Globus pallidus (tissue), 1 donor: ENCODE results near the gene RABEPK.
"Not testable (repeated sequence)": the region's sequence is repeated elsewhere in the genome, so short reads cannot be mapped to it uniquely, and the experiment has no call there.

ENCODE experiments used
- DNase-seq: peaks from one replicate; pipeline ENCODE4 v3.0.0-alpha.2; 2015; ENCODE audit warnings: low spot score

RABEPK gene, protein sequence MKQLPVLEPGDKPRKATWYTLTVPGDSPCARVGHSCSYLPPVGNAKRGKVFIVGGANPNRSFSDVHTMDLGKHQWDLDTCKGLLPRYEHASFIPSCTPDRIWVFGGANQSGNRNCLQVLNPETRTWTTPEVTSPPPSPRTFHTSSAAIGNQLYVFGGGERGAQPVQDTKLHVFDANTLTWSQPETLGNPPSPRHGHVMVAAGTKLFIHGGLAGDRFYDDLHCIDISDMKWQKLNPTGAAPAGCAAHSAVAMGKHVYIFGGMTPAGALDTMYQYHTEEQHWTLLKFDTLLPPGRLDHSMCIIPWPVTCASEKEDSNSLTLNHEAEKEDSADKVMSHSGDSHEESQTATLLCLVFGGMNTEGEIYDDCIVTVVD

DNA sequence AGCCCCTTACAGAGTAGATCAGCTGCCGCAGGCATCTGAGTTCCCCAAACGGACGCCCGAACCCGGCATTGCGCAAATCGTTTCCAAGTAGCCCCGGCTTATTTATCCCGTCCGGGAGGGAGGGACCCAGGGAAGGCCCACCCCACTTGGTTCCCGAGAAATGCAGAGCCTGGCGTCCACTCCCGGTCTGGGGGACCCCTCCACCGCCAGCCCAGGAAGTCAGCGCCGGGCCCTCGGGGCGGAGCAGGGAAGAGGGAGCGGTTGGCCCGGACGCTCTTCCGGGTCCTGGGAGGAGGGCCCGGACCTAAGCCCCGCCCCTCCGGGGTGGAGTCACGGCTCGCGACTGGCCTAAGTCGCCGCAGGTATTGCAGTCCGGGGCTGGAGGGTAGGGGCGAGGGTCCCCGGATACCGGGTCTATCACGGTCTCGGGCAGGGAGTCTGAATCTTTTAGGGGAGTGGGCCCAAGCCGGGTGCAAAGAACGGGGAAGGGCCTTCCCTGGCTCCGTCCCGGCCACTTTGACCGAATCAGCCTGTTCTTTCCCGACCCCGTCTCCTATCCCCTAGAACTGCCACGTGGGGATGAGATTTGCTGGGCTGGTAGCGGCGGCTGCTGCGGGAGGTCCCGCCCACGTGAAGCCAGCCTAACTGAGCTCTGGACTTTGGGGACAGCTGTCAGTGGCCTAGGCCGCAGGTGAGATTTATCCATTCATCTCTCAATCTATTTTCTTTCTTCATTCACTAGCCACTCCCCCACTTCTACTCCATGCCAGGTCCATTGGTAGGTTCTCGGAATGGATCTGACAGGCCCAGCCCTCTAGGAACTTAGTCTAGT lies at the start of gene RABEPK:
TSS of gene RABEPK (plus strand) at position 327 of the 832 bp plus-strand sequence. CDS start 2,472 bp downstream, outside the sequence.
- peak; percentile 93 for DNase-seq

DNA sequence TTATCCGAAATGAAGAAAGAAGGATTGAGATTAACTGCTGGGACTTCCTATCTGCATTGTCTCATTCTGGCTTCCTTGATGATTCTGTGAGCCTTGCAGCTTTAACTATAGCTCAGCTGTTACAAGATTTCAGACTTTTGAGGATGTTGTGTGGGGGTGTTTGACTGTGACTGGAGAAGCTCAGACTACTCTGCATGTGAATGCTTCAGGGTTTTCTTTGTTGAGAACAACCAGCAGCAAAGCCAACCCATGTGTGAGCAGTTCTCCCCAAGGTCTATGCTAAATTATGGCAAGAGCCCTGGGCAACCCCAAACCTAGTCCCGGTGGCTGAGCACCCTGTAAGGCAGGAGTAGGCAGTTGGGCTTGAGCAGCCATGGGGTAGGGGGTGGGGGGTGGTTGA lies 48.6 kb upstream of the RABEPK start:
- no peak for DNase-seq

DNA sequence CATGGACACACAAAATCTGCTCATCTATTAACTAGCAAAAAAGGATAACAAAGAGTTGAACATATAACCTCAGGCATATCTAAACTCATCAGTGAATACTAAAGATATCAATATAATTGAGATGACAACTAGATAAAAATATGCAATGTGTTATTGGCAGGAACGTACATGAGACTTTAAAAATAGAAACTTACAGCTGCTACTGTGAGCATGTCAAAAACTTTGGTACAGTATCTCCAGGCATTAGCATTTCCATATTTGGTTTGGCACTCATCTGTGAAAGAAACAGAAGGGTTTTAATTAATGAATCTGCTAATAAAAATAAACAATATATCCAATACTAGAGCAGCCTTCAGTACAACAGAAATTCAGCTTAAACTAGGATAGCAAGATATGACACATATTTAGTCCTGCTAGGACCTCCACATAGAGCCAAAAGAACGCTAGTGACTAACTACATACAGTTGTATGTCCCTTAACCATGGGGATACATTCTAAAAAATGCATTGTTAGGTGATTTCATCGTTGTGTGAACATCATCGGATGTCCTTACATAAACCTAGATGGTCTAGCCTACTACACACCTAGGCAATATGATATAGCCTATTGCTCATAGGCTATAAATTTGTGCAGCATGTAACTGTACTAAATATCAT lies 46.5 kb upstream of the RABEPK start:
- no peak for DNase-seq

DNA sequence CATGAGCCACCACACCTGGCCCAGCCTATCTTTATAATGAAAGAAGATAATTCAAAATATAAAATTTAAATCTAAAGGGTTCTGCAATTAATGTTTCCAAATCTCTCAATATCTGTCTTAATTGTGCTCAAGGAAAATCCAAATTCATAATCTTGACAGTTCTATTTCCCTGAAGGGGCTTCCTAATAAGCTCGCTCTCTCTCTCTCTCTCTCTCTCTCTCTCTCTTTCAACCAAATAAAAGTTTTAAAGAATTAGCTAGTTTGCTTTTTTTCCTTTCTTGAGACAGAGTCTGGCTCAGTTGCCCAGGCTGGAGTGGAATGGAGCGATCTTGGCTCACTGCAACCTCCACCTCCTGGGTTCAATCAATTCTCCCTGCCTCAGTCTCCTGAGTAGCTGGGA lies 43.8 kb upstream of the RABEPK start:
- DNase-seq, result no peak

DNA sequence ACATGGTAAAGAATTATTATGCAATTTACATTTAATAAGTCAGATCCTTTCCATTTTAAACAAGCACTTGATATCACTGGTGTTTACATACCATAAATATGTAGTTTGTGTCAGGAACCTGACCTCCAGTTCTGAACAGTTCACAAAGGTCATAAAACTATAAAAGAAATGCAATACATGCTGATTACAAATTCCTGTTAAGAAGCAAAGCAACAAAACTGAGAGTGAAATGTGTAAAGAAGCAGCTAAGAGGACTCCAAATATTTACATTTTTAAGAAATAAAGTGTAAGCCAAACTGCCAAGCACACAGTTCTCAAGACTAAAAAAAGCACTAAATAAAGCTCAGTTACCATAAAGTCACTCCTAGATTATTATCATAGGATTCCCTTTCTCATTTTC lies 39.6 kb upstream of the RABEPK start:
- DNase-seq, result no peak

DNA sequence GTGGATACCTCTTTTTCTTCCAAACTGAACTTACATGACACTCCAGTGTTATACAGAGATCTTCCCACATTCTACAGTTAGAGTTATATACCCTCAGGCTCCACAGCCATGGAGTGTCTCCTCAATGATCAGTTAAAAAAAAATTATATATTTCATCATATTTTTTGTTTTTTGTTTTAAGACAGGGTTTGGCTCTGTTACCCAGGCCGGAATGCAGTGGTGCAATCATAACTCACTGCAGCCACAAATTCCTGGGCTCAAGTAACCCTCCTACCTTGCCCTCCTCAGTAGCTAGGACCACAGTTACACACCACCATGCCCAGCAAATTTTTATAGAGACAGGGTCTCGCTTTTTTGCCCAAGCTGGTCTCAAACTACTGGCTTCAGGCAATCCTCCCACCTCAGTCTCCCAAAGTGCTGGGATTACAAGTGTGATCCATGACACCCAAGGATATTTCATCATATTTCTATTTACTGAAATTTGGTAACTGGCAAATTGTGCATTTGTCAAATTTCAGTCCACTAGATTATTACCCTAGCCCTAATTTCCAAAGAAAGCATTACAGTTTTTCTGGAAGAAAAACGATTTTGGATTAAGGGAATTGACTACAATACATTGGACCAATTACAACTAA lies 38.9 kb upstream of the RABEPK start:
- DNase-seq, result no peak

DNA sequence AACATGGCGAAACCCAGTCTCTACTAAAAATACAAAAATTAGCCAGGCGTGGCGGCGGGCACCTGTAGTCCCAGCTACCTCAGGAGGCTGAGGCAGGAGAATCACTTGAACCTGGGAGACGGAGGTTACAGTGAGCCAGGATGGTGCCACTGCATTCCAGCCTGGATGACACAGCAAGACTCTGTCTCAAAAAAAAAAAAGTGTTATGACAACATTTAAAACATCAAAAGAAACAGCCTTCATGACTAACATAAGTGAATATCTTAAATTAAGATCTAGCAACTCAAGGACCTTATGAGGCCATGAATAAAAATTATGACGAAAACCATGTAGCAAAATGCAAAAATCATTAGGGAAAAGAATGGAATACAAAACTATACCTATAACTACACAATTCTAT lies 37.5 kb upstream of the RABEPK start:
- not testable (repeated sequence) for DNase-seq

DNA sequence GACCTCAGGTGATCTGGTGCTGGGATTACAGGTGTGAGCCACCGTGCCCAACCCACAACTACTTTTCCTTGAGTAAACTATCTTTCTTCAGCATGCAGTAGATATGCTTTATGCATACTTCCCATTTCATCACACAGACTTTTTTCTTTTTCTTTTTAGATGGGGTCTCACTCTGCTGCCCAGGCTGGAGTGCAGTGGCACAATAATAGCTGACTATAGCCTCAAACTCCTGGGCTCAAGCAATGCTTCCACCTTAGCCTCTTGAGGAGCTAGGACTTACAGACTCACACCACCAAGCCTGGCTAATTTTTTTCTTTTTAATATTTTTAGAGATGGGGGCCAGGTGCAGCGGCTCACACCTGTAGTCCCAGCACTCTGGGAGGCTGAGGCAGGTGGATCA lies 33.6 kb upstream of the RABEPK start:
- no peak for DNase-seq

DNA sequence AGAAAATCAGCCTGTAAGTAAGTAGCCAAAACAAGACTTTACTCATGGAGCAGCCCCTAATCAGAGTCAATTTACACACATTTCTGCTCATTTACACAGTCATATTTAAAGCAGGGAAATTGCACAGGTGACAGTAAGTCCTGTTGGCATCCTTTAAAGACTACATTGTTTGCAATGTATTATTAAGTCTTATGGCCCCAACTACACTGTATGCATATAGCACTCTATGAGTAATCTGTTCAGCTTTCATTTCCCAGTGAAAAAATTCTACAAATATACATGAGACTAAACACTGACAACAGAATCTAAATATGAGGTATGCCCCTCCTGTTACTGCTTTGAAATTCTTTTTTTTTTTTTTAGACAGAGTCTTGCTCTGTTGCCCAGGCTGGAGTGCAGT lies 30.4 kb upstream of the RABEPK start:
- no peak for DNase-seq

DNA sequence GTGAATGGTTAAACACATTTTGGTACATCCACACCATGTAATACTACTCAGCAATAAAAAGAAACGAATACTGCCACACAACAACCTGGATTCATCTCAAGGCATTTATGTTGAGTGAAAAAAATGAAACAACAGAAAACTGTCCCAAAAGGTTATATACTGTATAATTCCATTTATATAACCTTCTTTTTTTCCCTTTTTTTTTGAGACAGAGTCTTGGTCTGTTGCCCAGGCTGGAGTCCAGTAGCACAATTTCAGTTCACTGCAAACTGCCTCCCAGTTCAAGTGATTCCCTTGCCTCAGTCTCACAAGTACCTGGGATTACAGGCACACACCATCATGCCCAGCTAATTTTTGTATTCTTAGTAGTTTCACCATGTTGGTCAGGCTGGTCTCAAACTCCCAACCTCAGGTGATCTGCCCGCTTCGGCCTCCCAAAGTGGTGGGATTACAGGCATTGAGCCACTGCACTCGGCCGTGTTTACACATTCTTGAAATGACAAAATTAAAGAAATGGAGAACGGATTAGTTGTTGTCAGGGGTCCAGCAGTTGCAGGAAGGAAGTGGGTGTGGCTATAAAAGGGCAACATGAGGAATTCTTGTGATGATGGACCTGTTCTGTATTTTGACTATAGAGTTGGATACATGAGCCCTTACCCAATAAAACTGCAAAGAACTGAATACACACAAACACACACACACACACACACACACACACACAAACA lies 28.1 kb upstream of the RABEPK start:
- no peak for DNase-seq

DNA sequence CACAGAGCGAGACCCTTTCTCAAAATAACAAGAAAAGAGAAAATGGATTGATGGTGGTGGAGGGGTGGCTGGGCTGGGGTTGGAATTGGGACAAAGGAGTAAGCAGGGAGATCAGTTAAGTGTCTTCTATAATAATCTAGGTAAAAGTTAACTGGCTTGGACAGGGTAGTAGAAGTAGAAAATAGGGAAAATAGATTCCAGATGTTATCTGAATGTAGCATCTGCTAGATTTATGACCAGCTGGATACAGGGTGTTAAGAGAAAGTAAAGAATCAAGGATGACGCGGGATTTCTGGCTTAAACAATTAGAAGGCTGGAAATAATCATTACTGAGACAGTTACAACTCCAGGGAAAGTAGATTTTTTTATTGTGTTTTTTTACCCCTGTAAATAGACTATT lies 23.7 kb upstream of the RABEPK start:
- DNase-seq, result no peak

DNA sequence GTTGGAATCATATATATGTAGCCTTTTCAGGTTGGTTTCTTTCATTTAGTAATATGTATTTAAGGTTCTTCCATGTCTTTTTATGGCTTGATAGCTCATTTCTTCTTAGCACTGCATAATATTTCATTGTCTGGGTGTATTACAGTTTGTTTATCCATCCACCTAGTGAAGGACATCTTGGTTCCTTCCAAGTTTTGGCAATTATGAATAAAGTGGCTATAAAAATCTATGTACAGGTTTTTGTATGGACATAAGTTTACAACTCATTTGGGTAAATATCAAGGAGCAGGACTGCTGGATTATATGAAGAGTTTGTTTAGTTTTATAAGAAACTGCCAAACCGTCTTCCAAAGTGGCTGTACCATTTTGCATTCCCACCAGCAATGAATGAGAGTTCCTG lies 22.5 kb upstream of the RABEPK start:
- no peak for DNase-seq

DNA sequence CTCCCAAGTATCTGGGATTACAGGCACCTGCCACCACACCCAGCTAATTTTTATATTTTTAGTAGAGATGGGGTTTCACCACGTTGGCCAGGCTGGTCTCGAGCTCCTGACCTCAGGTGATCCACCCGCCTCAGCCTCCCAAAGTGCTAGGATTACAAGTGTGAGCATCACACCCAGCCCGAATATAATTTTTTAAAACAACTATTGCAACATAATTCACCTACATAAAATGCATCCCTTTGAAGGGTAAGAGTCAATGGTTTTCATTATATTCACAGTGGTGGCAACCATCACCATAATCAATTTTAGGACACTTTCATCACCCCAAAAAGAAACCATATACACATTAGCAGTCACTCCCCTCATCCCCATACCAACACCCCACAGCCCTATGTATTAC lies 20.6 kb upstream of the RABEPK start:
- DNase-seq, result not testable (repeated sequence)

DNA sequence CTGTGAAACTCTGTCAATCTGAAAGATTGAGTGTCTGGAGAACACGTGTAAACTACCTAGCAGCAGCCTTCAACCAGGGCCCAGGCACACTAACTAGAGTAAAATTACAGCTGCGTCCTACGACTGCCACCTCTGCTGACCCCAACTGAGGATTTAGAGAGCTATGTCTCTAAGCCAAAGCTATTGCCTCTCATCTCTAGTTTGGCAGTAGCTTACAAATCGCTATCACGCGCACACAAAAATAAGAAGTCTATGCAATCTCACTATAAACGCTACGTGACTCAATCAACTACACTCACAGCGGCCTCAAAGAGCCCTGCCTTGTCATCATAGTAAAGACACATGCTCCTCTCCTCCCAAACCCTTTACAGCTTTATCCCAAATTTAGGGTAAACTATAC lies 19.5 kb upstream of the RABEPK start:
- DNase-seq, result no peak

DNA sequence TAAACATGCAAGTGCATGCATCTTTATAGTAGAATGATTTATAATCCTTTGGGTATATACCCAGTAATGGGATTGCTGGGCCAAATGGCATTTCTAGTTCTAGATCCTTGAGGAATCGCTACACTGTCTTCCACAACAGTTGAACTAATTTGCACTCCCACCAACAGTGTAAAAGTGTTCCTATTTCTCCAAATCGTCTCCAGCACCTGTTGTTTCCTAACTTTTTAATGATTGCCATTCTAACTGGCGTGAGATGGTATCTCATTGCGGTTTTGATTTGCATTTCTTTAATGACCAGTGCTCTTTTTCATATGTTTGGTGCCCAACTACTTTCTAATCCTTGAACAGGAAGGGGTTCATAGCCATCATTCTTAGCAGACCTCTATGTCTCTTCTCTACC lies 18.6 kb upstream of the RABEPK start:
- DNase-seq, result not testable (repeated sequence)

DNA sequence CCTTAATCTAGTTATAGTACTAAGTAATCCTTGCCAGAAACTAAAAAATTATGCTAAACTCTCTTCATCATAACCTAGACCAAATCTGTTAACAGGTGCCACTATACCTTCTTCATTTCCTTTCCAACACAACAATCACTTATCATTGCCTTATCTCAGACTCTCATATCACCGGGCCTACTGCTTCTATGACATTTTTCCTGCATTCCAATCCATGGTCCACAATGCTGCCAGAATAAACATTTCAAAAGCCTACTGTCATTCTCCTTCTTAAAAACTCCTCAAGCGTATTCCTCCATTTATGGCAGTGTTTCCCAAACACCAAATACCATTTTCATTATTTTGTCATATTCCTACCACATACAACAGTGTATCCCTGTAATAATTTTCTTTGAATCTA lies 17.3 kb upstream of the RABEPK start:
- no peak for DNase-seq

DNA sequence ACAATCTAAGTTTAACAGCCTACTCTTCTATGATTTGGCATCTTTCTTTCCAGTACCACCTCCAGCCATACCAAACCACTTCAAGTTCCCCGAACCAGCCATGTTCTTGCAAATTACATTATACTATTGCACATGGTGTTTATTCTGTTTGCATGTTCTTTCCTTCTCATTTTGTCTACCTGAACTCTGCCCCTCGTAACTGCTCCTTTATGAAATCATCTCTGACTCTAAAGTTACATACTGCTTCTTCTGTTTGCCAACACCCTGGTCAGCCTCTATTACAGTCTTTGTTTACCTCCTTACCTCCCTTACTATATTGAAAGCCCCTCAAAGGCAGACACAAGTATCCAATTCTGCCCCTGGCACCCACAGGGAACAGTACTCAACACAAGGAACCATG lies 16.8 kb upstream of the RABEPK start:
- DNase-seq, result no peak

DNA sequence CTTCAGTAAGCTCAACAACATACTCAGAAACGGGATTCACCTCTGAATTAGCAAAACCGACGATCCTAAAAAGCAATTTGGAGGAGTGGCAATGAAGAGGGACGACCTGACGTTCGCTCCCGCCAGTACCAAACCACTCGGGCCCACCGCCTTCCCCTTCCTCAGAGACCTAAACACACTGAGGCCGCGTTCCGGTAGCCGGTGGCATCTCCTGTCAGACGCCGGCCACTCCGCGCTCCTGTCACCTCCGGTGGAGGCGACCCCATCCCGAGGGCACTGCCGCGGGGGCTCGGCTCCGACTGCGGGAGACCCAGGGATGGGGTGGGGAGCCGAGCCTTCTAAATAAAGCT lies 11.4 kb upstream of the RABEPK start:
- no peak for DNase-seq

DNA sequence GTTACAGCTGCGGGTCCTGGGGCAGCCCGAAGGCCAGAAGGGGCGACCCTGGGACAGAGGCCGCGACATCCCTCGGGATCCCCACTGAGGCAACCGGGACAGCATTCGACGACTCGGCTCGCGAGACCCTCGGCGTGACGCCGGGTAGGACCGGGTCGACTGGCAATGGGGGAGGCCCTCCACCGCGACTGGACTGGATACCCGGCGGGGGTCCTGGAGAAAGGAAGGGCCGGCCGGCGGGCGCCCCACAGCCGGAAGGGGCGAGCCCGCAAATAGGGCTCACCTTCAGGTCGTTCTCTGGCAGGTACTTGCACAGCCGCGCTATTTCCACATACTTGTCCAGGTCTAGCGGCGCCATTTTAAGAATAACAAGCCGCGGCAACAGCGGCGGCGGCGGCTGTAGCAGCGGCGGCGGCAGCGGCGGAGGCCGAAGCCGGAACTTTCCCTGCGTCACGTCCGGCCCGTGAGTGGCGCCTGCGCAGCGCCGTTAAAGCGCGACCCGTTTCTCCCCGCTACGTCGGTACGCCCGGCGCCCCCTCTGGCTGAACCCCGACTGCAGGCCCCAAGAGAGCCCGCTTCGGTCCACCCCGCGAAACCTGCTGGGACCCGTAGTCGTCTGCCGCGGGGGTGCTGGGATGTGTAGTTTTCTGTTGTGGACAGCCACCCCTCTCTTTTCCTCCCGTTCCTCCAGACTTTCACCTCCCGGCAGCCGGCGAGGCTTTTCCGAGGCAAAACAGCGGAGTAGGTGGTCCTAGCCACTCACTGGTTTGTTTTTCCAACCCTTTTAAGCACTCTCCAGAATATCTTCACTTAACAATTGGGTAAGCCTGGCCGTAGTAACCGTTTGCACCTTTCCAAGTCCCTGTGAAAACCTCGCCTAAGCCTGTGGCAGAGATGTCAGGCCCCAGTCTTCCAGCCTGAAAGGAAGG lies 10.7 kb upstream of the RABEPK start, which contains the start of gene PPP6C:
TSS of gene PPP6C (minus strand) at position 443 of the 929 bp plus-strand sequence. CDS start at position 358, 85 bp downstream.
- peak; percentile 97 for DNase-seq

DNA sequence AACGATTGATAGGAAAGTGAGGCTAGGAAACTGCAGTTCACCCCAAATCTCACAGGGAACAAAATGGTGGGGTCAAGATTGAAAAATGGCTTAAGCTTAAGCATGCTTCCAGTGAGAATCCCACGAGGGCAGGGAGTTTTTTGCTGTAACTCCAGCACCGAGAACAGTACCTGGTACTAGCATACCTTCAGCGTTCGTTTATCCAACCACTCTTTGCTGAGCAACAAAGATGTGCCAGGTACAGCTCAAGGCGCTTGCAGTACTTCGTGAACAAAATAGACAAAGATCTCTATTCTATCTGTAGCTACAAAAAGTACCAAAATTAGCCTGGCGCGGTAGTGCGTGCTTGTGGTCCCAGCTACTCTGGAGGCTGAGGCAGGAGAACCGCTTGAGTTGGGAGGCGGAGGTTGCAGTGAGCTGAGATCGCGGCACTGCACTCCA lies 10.0 kb upstream of the RABEPK start:
- no peak for DNase-seq
